Right lobe of liver (tissue), 6 donors: ENCODE data around the gene FCHO1. TPM values are rescaled to one million over a fixed set of nuclear protein-coding genes. Genes with fewer than 3 reads are reported as not detected.

ENCODE experiments used
- ATAC-seq, 4 donors: fragments of 200-7000 bp; cut with Tn5 transposase; one replicate each; pipeline ENCODE4 v1.9.1; 2020; ENCODE audit warnings: mild to moderate bottlenecking in 4 of 4, moderate library complexity in 4 of 4
- DNase-seq, 3 donors: peaks; one replicate each; pipeline ENCODE4 v3.0.0-alpha.2; 2020
- H3K27ac ChIP-seq, 3 donors: fragments of 200-600 bp; one replicate each; pipeline ENCODE4 v1.8.0; 2022
- H3K27me3 ChIP-seq, 2 donors: fragments of 200-600 bp; one replicate each; pipeline ENCODE4 v1.8.0; 2022
- H3K36me3 ChIP-seq, 4 donors: fragments of 200-600 bp; sonication (generic) in 1 of 4; one replicate each; pipeline versions ENCODE4 v1.5.1 to v1.8.0; 2017 to 2022; ENCODE audit warnings: control low read depth in 1 of 4
- H3K4me1 ChIP-seq, 4 donors: fragments of 200-600 bp; sonication (generic) in 1 of 4; one replicate each; pipeline versions ENCODE4 v1.5.1 to v1.8.0; 2017 to 2022; ENCODE audit warnings: control low read depth in 1 of 4
- H3K4me3 ChIP-seq, 3 donors: fragments of 200-600 bp; one replicate each; pipeline ENCODE4 v1.8.0; 2022
- H3K9me3 ChIP-seq, 4 donors: fragments of 200-600 bp; sonication (generic) in 1 of 4; one replicate each; pipeline versions ENCODE4 v1.5.1 to v1.8.0; 2017 to 2022; ENCODE audit warnings: control low read depth in 1 of 4
- POLR2A ChIP-seq: fragments of 450-650 bp; IDR thresholded peaks from one replicate; pipeline ENCODE4 v1.6.1; 2017; ENCODE audit warnings: antibody characterized with exemption, mild to moderate bottlenecking
- WGBS: methylation state at CpG from one replicate; pipeline ENCODE4 v1.1.6; 2018; ENCODE audit warnings: low coverage, low lambda C conversion rate; ENCODE audit not compliant: insufficient coverage; ENCODE audit errors: missing lambda C conversion rate; 5-methylcytosine and 5-hydroxymethylcytosine counted together
- intact Hi-C, 2 donors: fragments of 100-400 bp; cut with DNase I; formaldehyde crosslinking; loops; one replicate each; pipeline versions ENCODE4 v1.11.2 to v1.14.1; 2022
- long read RNA-seq: library from polyadenylated mRNA; unstranded; transcript quantifications from one replicate; pipeline ENCODE4 v2.0.0, GENCODE V29; 2019
- total RNA-seq, 6 experiments: library from RNA; depleted of rRNA in 2 of 6; stranded (reverse); fragments of >200 nt in 2 of 6; fragmentation: NEBNext Ultra II Directional in 3 of 6; extraction: Animal tissue kit (Norgen Biotek cat#: 25700) in 3 of 6; gene quantifications; one replicate each; pipeline versions ENCODE4 v1.1.0 to v1.2.4, GENCODE V29; 2016 to 2023
- TF ChIP-seq, protein P1 (sequence below), 4 donors: fragments of 200-600 bp in 3 of 4; fragments of 450-650 bp in 1 of 4; IDR thresholded peaks; one replicate each; pipeline versions ENCODE4 v1.5.1 to v1.8.0; 2016 to 2022; ENCODE audit warnings: antibody characterized with exemption in 4 of 4, mild to moderate bottlenecking in 2 of 4
- donor health status: DM: no; HTN: yes; CAD: no.
- donor health status: DM: no; HTN: no; CAD: no.
- donor health status: DM: no; HTN: no; CAD: no.
- donor health status: DM: no; HTN: yes; CAD: no.
- donor health status: DM: no; HTN: yes; CAD: no.

Gene FCHO1, protein sequence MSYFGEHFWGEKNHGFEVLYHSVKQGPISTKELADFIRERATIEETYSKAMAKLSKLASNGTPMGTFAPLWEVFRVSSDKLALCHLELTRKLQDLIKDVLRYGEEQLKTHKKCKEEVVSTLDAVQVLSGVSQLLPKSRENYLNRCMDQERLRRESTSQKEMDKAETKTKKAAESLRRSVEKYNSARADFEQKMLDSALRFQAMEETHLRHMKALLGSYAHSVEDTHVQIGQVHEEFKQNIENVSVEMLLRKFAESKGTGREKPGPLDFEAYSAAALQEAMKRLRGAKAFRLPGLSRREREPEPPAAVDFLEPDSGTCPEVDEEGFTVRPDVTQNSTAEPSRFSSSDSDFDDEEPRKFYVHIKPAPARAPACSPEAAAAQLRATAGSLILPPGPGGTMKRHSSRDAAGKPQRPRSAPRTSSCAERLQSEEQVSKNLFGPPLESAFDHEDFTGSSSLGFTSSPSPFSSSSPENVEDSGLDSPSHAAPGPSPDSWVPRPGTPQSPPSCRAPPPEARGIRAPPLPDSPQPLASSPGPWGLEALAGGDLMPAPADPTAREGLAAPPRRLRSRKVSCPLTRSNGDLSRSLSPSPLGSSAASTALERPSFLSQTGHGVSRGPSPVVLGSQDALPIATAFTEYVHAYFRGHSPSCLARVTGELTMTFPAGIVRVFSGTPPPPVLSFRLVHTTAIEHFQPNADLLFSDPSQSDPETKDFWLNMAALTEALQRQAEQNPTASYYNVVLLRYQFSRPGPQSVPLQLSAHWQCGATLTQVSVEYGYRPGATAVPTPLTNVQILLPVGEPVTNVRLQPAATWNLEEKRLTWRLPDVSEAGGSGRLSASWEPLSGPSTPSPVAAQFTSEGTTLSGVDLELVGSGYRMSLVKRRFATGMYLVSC
- total RNA-seq = 1 to 10 TPM in 4 of 6 experiments, under 1 TPM in 2; 0.93 to 3.6 (median 1.3) TPM
- long read RNA-seq = 0 reads

DNA sequence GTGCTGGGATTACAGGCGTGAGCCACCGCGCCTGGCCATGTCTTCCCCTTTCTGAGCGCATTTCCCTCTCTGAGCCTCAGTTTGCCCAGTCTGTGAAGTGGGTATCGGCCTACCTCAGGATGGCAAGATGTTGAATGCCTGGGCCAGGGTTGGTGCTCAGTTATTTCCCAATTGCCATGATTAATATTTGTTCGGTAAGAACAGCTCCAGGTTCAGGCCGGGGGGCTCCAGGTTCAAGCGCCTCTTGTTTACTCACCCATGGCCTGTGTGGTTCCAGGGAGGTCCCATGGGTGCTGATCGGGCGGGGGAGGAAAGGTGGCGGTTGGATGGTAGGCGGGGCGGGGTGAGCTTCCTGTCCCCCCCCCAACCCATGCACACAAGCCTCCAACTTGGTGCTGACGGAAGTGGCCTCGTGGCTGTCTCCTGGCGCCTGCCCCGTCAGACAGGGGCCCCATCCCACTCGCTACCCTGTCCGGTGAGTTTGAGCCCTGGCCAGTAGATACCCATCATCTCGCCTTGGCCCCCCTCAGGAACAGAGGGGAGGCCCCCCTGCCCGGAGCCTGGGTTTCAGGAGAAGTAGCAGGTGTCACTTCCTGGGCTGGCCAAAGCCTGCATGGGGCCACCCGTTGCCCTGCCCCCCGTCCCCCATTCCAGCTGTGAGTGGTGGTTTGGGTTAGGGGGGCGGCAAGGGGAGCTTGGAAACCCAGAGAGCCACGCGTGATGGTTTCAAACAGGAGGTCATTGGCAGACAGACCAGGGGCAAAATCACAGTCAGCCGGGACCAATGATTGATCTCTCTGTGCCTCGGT, at the start of gene FCHO1:
Gene FCHO1 (plus strand): TSS at position 375 of the 809 bp plus-strand sequence. CDS start 3,688 bp downstream, outside the sequence.
- Histone ChIP-seq H3K27me3 (no peaks in the 10 kb centered on the region), H3K36me3 (no peaks in the 10 kb centered on the region), H3K4me1 (no peaks in the 10 kb centered on the region), H3K9me3 (no peaks in the 10 kb centered on the region), H3K4me3 (no peak within 1 kb of the TSS), H3K27ac (peak within 1 kb of the TSS; percentile 15 to 49 (median 47))
- TF ChIP-seq, protein P1, sequence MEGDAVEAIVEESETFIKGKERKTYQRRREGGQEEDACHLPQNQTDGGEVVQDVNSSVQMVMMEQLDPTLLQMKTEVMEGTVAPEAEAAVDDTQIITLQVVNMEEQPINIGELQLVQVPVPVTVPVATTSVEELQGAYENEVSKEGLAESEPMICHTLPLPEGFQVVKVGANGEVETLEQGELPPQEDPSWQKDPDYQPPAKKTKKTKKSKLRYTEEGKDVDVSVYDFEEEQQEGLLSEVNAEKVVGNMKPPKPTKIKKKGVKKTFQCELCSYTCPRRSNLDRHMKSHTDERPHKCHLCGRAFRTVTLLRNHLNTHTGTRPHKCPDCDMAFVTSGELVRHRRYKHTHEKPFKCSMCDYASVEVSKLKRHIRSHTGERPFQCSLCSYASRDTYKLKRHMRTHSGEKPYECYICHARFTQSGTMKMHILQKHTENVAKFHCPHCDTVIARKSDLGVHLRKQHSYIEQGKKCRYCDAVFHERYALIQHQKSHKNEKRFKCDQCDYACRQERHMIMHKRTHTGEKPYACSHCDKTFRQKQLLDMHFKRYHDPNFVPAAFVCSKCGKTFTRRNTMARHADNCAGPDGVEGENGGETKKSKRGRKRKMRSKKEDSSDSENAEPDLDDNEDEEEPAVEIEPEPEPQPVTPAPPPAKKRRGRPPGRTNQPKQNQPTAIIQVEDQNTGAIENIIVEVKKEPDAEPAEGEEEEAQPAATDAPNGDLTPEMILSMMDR (IDR thresholded peaks at IDR 0.05) = no peak
- TF ChIP-seq POLR2A = no peak
- WGBS = 48% methylated on average over 12 of the region's 28 CpGs
- ATAC-seq (peak; percentile 45 to 51 (median 47)), DNase-seq (peak in 2 of 3 donors; percentile 66 to 71)
- intact Hi-C loops = no loop called here

DNA sequence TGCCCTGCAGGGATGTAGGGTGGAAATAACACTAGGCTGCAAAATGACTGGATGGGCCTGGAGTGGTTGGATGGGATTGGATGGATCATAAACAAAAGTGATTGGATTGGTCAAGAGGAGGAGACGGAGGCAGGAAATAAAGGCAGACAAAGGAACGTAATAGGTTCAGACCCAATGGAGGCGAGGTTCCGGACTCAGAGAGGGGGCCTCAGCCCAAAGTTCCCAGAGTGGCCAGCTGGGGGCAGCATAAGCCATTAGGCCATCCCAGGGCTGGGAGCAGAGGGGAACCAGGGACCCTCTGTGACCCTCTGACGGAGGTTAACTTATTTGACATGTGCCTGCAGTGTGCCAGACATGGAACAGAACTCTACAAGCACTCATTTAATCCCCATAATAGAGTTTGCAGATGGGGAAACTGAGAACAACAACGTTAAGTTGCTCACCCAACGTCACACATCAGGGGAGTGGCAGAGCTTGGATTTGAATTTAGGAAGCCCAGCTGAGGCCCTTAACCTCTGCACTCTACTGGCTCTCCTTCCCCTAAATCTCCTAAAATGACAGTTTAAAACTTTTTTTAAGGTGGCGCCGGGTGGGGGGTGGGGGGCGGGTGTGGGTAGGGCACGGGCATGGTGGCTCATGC, 47.3 kb upstream of the FCHO1 start:
- 58% methylated on average over 8 of the region's 11 CpGs for WGBS
- peak in 1 of 3 donors; percentile 58 for DNase-seq
- H3K36me3 ChIP-seq = no peaks in the 10 kb centered on the region

DNA sequence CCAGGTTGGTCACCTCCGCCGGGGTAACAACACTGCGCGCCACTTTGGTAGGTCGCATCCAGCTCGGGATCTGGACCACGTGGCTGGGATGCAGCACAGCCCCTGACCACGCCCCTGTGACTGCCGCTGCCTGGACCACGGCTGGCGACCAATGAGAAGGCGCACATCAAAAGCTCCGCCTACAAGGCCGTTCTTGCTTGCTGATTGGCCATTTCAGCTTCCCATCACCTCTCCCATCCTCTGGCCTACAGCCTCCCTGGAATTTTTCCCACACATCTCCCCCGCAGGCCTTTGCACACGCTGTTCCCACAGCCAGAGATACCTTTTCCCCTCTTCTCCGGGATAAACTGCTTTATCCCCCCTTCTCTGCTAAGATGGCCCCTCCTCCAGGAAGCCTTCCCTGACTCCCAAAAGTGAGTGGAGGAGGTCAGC, 44.5 kb upstream of the FCHO1 start:
- no peak for TF ChIP-seq POLR2A
- TF ChIP-seq, protein P1 (IDR thresholded peaks at IDR 0.05) = no peak
- Histone ChIP-seq H3K27ac (no peak overlapping the region), H3K27me3 (no peaks in the 10 kb centered on the region), H3K9me3 (no peaks in the 10 kb centered on the region), H3K36me3 (no peaks in the 10 kb centered on the region), H3K4me1 (no peaks in the 10 kb centered on the region), H3K4me3 (no peak overlapping the region)
- DNase-seq (no peak), ATAC-seq (no peak)
- WGBS = 21% methylated on average over 6 of the region's 17 CpGs
- intact Hi-C loops = loop anchor here in 1 of 2 donors (10.0 kb wide), 2 partner anchors 78 to 148 kb away; partner anchors contain the start of gene RPL18A

More for the DNA sequence above, 47.3 kb upstream of the FCHO1 start:
- Histone ChIP-seq H3K4me1 (no peaks in the 10 kb centered on the region), H3K27me3 (no peaks in the 10 kb centered on the region), H3K4me3 (no peak overlapping the region), H3K27ac (no peak overlapping the region), H3K9me3 (no peaks in the 10 kb centered on the region)
- TF ChIP-seq POLR2A = no peak
- TF ChIP-seq, protein P1 (IDR thresholded peaks at IDR 0.05) = peak; percentile 66 to 81 (median 72)
- intact Hi-C loops = loop anchor here in 1 of 2 donors (10.0 kb wide), 2 partner anchors 81 to 151 kb away; partner anchors contain the start of gene RPL18A
- peak; percentile 79 to 87 (median 83) for ATAC-seq
